IMR-90 (cell line): ENCODE measurements around the gene SNAPC4. TPM values are rescaled to one million over a fixed set of nuclear protein-coding genes. Genes with fewer than 3 reads are reported as not detected.

Source experiments
- ATAC-seq: fragments of 200-7000 bp; cut with Tn5 transposase; 2 replicates; pipeline ENCODE4 v1.9.1; 2020; ENCODE audit warnings: low read depth, mild to moderate bottlenecking, moderate library complexity
- BruUV-seq: library from RNA; stranded (reverse); fragments of 400-500 nt; replicated peaks from 2 replicates; lab custom pipeline; 2021; lab: Mats Ljungman, UMichigan
- CTCF ChIA-PET: fragments of 300-600 bp; formaldehyde crosslinking; extraction: SDS; loops from one replicate; lab custom pipeline; 2021; ENCODE audit warnings: antibody characterized with exemption; lab: Yijun Ruan, JAX
- POLR2A ChIA-PET: fragments of 300-600 bp; sonication (Branson Sonifier 250); formaldehyde crosslinking; loops from one replicate; lab custom pipeline; 2022; ENCODE audit warnings: antibody characterized with exemption; ENCODE audit not compliant: unreplicated experiment; lab: Charles Lee
- DNase-seq: peaks from one replicate; pipeline ENCODE4 v3.0.0; 2013
- H2AFZ ChIP-seq: replicated peaks from 2 replicates; pipeline ENCODE3; 2013; ENCODE audit warnings: low read length, mild to moderate bottlenecking; ENCODE audit not compliant: poor library complexity
- H2AK5ac ChIP-seq: 2 replicates; pipeline ENCODE4 v1.6.1; 2013; ENCODE audit warnings: low read depth, low read length, inconsistent platforms
- H2AK9ac ChIP-seq: replicated peaks from 2 replicates; pipeline ENCODE3; 2013; ENCODE audit warnings: mild to moderate bottlenecking, low read depth, low read length, moderate library complexity; ENCODE audit not compliant: poor library complexity
- H2BK120ac ChIP-seq: 2 replicates; pipeline ENCODE4 v1.6.1; 2013; ENCODE audit warnings: low read depth, low read length, inconsistent platforms
- H2BK15ac ChIP-seq: 3 replicates; pipeline ENCODE4 v1.6.1; 2013; ENCODE audit warnings: low read depth, low read length, inconsistent platforms
- H2BK20ac ChIP-seq: 2 replicates; pipeline ENCODE4 v1.6.1; 2013; ENCODE audit warnings: low read depth, mild to moderate bottlenecking, inconsistent platforms, low read length, moderate library complexity
- H2BK5ac ChIP-seq: 2 replicates; pipeline ENCODE4 v1.6.1; 2013; ENCODE audit warnings: mild to moderate bottlenecking, low read depth, low read length, inconsistent platforms; ENCODE audit not compliant: poor library complexity, severe bottlenecking
- H3K14ac ChIP-seq: replicated peaks from 2 replicates; pipeline ENCODE4 v1.6.1; 2013; ENCODE audit warnings: low read depth, low read length, inconsistent platforms
- H3K18ac ChIP-seq: 2 replicates; pipeline ENCODE4 v1.6.1; 2013; ENCODE audit warnings: low read depth, low read length, control low read depth
- H3K23ac ChIP-seq: 2 replicates; pipeline ENCODE4 v1.6.1; 2013; ENCODE audit warnings: low read depth, low read length, inconsistent platforms
- H3K27ac ChIP-seq: 2 replicates; pipeline ENCODE4 v1.5.1; 2013; ENCODE audit warnings: mild to moderate bottlenecking, control low read depth, low read length; ENCODE audit not compliant: insufficient read depth
- H3K27me3 ChIP-seq: 2 replicates; pipeline ENCODE4 v1.6.1; 2013; ENCODE audit warnings: low read length; ENCODE audit not compliant: control insufficient read depth, insufficient read depth
- H3K36me3 ChIP-seq: 2 replicates; pipeline ENCODE4 v1.6.1; 2013; ENCODE audit warnings: low read length, mixed read lengths; ENCODE audit not compliant: control insufficient read depth, insufficient read depth
- H3K4ac ChIP-seq: 2 replicates; pipeline ENCODE4 v1.6.1; 2013; ENCODE audit warnings: low read depth, low read length, inconsistent platforms
- H3K4me1 ChIP-seq: 2 replicates; pipeline ENCODE4 v1.6.1; 2013; ENCODE audit warnings: low read length, mixed read lengths; ENCODE audit not compliant: control insufficient read depth, insufficient read depth
- H3K4me2 ChIP-seq: 2 replicates; pipeline ENCODE4 v1.6.1; 2013; ENCODE audit warnings: low read depth, mild to moderate bottlenecking, control low read depth, low read length, moderate library complexity
- H3K4me3 ChIP-seq: 2 replicates; pipeline ENCODE4 v1.5.1; 2013; ENCODE audit warnings: low read depth, mild to moderate bottlenecking, control low read depth, low read length, moderate library complexity; ENCODE audit not compliant: insufficient read depth
- H3K56ac ChIP-seq: 2 replicates; pipeline ENCODE4 v1.6.1; 2013; ENCODE audit warnings: low read length, inconsistent platforms; ENCODE audit not compliant: insufficient read depth; ENCODE audit errors: extremely low read depth
- H3K79me1 ChIP-seq, 2 experiments: 2 replicates each; pipeline ENCODE4 v1.6.1; 2013; ENCODE audit warnings: low read length in 2 of 2, inconsistent platforms in 1 of 2, low read depth in 1 of 2
- H3K9ac ChIP-seq: 2 replicates; pipeline ENCODE4 v1.6.1; 2013; ENCODE audit warnings: low read depth, low read length, control low read depth
- H3K9me1 ChIP-seq: 2 replicates; pipeline ENCODE4 v1.6.1; 2013; ENCODE audit warnings: low read length, inconsistent platforms; ENCODE audit not compliant: insufficient read depth
- H3K9me3 ChIP-seq: 2 replicates; pipeline ENCODE4 v1.6.1; 2013; ENCODE audit warnings: low read length; ENCODE audit not compliant: control insufficient read depth, insufficient read depth
- H4K20me1 ChIP-seq: 2 replicates; pipeline ENCODE4 v1.6.1; 2013; ENCODE audit warnings: low read length, inconsistent platforms; ENCODE audit not compliant: insufficient read depth
- H4K5ac ChIP-seq: 2 replicates; pipeline ENCODE4 v1.6.1; 2013; ENCODE audit warnings: mild to moderate bottlenecking, low read depth, low read length, control low read depth
- H4K8ac ChIP-seq, 2 experiments: 2 replicates each; pipeline ENCODE4 v1.6.1; 2013; ENCODE audit warnings: low read depth in 2 of 2, low read length in 2 of 2, control low read depth in 1 of 2, inconsistent platforms in 1 of 2
- H4K91ac ChIP-seq: 2 replicates; pipeline ENCODE4 v1.6.1; 2013; ENCODE audit warnings: low read depth, low read length, inconsistent platforms; ENCODE audit not compliant: insufficient read depth
- BHLHE40 ChIP-seq: fragments of 150-350 bp; IDR thresholded peaks from 2 replicates; pipeline ENCODE4 v1.6.1; 2016; ENCODE audit warnings: mild to moderate bottlenecking, low read depth, low read length
- CEBPB ChIP-seq: IDR thresholded peaks from 2 replicates; pipeline ENCODE4 v1.6.1; 2012; ENCODE audit warnings: low read depth, low read length, improper control_type of control experiment
- CHD1 ChIP-seq: IDR thresholded peaks from 2 replicates; pipeline ENCODE4 v1.6.1; 2012; ENCODE audit warnings: low read depth, low read length, improper control_type of control experiment
- CTCF ChIP-seq: conservative IDR thresholded peaks from 2 replicates; pipeline ENCODE4 v1.5.1; 2012; ENCODE audit warnings: mild to moderate bottlenecking, low read depth, low read length, improper control_type of control experiment
- ELK1 ChIP-seq: fragments of 150-350 bp; IDR thresholded peaks from 2 replicates; pipeline ENCODE4 v1.6.1; 2016; ENCODE audit warnings: low read depth, mild to moderate bottlenecking, low read length, moderate library complexity, borderline replicate concordance
- MAFK ChIP-seq: IDR thresholded peaks from 2 replicates; pipeline ENCODE4 v1.6.1; 2012; ENCODE audit warnings: low read depth, low read length, improper control_type of control experiment
- MAZ ChIP-seq: IDR thresholded peaks from 2 replicates; pipeline ENCODE4 v1.6.1; 2012; ENCODE audit warnings: low read depth, mild to moderate bottlenecking, low read length, improper control_type of control experiment, moderate library complexity, borderline replicate concordance
- NFE2L2 ChIP-seq: fragments of 150-350 bp; IDR thresholded peaks from 2 replicates; pipeline ENCODE4 v1.6.1; 2016; ENCODE audit warnings: low read depth, mild to moderate bottlenecking, low read length
- POLR2A ChIP-seq: IDR thresholded peaks from 2 replicates; pipeline ENCODE4 v1.6.1; 2012; ENCODE audit warnings: mild to moderate bottlenecking, low read depth, low read length
- RCOR1 ChIP-seq: IDR thresholded peaks from 2 replicates; pipeline ENCODE4 v1.6.1; 2012; ENCODE audit warnings: mild to moderate bottlenecking, low read length, improper control_type of control experiment; ENCODE audit not compliant: insufficient replicate concordance
- RFX5 ChIP-seq: IDR thresholded peaks from 2 replicates; pipeline ENCODE4 v1.8.0; 2012; ENCODE audit warnings: low read depth, mild to moderate bottlenecking, low read length, moderate library complexity
- SMC3 ChIP-seq: fragments of 150-350 bp; IDR thresholded peaks from 2 replicates; pipeline ENCODE4 v1.6.1; 2016; ENCODE audit warnings: low read depth, mild to moderate bottlenecking, antibody characterized with exemption, low read length, moderate library complexity
- WGBS, 2 experiments: methylation state at CpG; one replicate each; pipeline versions ENCODE4 v1.1.5 to v1.1.7; 2013; ENCODE audit warnings: missing lambda C conversion rate in 2 of 2; ENCODE audit not compliant: insufficient read length in 1 of 2; ENCODE audit errors: extremely low coverage in 2 of 2; 5-methylcytosine and 5-hydroxymethylcytosine counted together
- dilution Hi-C: fragments of 300-500 bp; cut with HindIII; formaldehyde crosslinking; loops from one replicate; pipeline ENCODE4 v1.14.3; 2018; ENCODE audit warnings: low sequenced_read_pairs; ENCODE audit not compliant: unreplicated experiment
- in situ Hi-C: fragments of 300-500 bp; cut with MboI; formaldehyde crosslinking; loops from 3 replicates; pipeline ENCODE4 v1.14.3; 2019; ENCODE audit warnings: low sequenced_read_pairs, inconsistent platforms, mixed read lengths
- intact Hi-C: fragments of 100-400 bp; cut with micrococcal nuclease; formaldehyde crosslinking; loops from 2 replicates; pipeline ENCODE4 v1.10.0; 2022
- polyA plus RNA-seq, 3 experiments: library from polyadenylated mRNA; depleted of rRNA; stranded (reverse); fragments of >200 nt; gene quantifications; 2 replicates each; pipeline ENCODE4 v1.2.3, GENCODE V29; 2012; ENCODE audit warnings: low replicate concordance in 1 of 3
- total RNA-seq: library from RNA; depleted of rRNA; stranded (reverse); fragments of >200 nt; gene quantifications from 2 replicates; pipeline ENCODE4 v1.2.3, GENCODE V29; 2012

Gene SNAPC4
- total and polyA plus RNA-seq, 2 of the 4 experiments (the other 2 are of a cell fraction): 2.5 to 6.5 TPM

GRCh38 chr9:136429075-136429628 is 29.2 kb upstream of the SNAPC4 start:
- in situ Hi-C loops: no loop called here

More at GRCh38 chr9:136429075-136429628, 29.2 kb upstream of the SNAPC4 start:
- Histone ChIP-seq H3K4me2 (no peak overlapping the region), H2BK15ac (no peak overlapping the region), H2AFZ (no peak overlapping the region), H3K4ac (no peak overlapping the region), H4K20me1 (peaks cover 17% of the 10 kb centered on the region), H3K79me1 (peaks cover 0 to 16% of the 10 kb centered on the region in 2 experiments; a peak in 3 of 4 replicates), H4K8ac (no peak overlapping the region), H4K5ac (no peak overlapping the region), H3K27me3 (no peaks in the 10 kb centered on the region), H3K4me1 (no peaks in the 10 kb centered on the region), H3K23ac (no peak overlapping the region), H2AK9ac (no peak overlapping the region), H3K4me3 (no peak overlapping the region), H2AK5ac (no peak overlapping the region), H3K9me1 (no peaks in the 10 kb centered on the region), H3K36me3 (peaks cover 46% of the 10 kb centered on the region), H2BK5ac (no peak overlapping the region), H3K9me3 (no peaks in the 10 kb centered on the region), H3K9ac (no peak overlapping the region), H3K56ac (no peak overlapping the region), H2BK20ac (no peak overlapping the region), H3K14ac (no peak overlapping the region), H3K18ac (no peak overlapping the region), H2BK120ac (no peak overlapping the region), H3K27ac (no peak overlapping the region), H4K91ac (no peak overlapping the region)
- ATAC-seq (no peak), DNase-seq (no peak)
- WGBS, 2 experiments: 86% methylated on average over 13 of the region's 21 CpGs; no CpG with 5 or more reads in 1 of the 2 experiments
- dilution Hi-C loops: no loop called here
- TF ChIP-seq RCOR1: no peak
- no peak for TF ChIP-seq RFX5
- TF ChIP-seq NFE2L2: no peak
- no peak for TF ChIP-seq CEBPB
- TF ChIP-seq BHLHE40: no peak
- no peak for TF ChIP-seq POLR2A
- no peak for TF ChIP-seq MAZ
- no peak for TF ChIP-seq CTCF
- TF ChIP-seq ELK1: no peak
- no peak for TF ChIP-seq SMC3
- TF ChIP-seq CHD1: no peak
- TF ChIP-seq MAFK: no peak
- ChIA-PET CTCF (no interaction called here), POLR2A (no interaction called here)
- no TSS peak for BruUV-seq
- intact Hi-C loops: no loop called here
